ENCODE data around the gene F8.
"Not testable (repeated sequence)": the region's sequence is repeated elsewhere in the genome, so short reads cannot be mapped to it uniquely, and the experiment has no call there.

The F8 gene

GRCh38 chrX:154885549-154885948 is 137.0 kb downstream of the F8 start:
- DNase-seq (ENCODE audit: low read depth in 2 of 2, low spot score in 1 of 2) = not testable (repeated sequence)

GRCh38 chrX:154885057-154885456 is 137.5 kb downstream of the F8 start:
- DNase-seq (ENCODE audit: low read depth in 2 of 2, low spot score in 1 of 2) = not testable (repeated sequence)

GRCh38 chrX:154884069-154884468 is 138.5 kb downstream of the F8 start:
- not testable (repeated sequence) for DNase-seq (ENCODE audit: low read depth in 2 of 2, low spot score in 1 of 2)

GRCh38 chrX:154873329-154873728 is 149.2 kb downstream of the F8 start:
- DNase-seq (ENCODE audit: low read depth in 2 of 2, low spot score in 1 of 2) = no peak

GRCh38 chrX:154868522-154868921 is 154.0 kb downstream of the F8 start:
- DNase-seq (ENCODE audit: low read depth in 2 of 2, low spot score in 1 of 2) = not testable (repeated sequence)

- no peak for DNase-seq (ENCODE audit: low read depth in 2 of 2, low spot score in 1 of 2)
Observed at GRCh38 chrX:154855256-154855655, 167.3 kb downstream of the F8 start.

GRCh38 chrX:154850957-154851611 is 171.4 kb downstream of the F8 start:
- DNase-seq (ENCODE audit: low read depth in 2 of 2, low spot score in 1 of 2) = no peak

- no peak for DNase-seq (ENCODE audit: low read depth in 2 of 2, low spot score in 1 of 2)
Observed at GRCh38 chrX:154840856-154841255, 181.7 kb downstream of the F8 start.

- DNase-seq (ENCODE audit: low read depth in 2 of 2, low spot score in 1 of 2) = no peak
Observed at GRCh38 chrX:154836163-154836562, 186.4 kb downstream of the F8 start.

- no peak for DNase-seq (ENCODE audit: low read depth in 2 of 2, low spot score in 1 of 2)
Observed at GRCh38 chrX:154834562-154834961, 188.0 kb downstream of the F8 start, which contains the start of gene SMIM9. Gene SMIM9 (minus strand): TSS chrX:154834662. CDS start chrX:154830856, 3,806 bp downstream.

GRCh38 chrX:154833746-154834274 is 188.7 kb downstream of the F8 start:
- DNase-seq (ENCODE audit: low read depth in 2 of 2, low spot score in 1 of 2) = no peak

GRCh38 chrX:154829926-154830442 is 192.5 kb downstream of the F8 start:
- DNase-seq (ENCODE audit: low read depth in 2 of 2, low spot score in 1 of 2) = no peak

- DNase-seq (ENCODE audit: low read depth in 2 of 2, low spot score in 1 of 2) = no peak
Observed at GRCh38 chrX:154829134-154829533, 193.4 kb downstream of the F8 start.

GRCh38 chrX:154828016-154828408 is 194.5 kb downstream of the F8 start:
- DNase-seq (ENCODE audit: low read depth in 2 of 2, low spot score in 1 of 2) = no peak

GRCh38 chrX:154827194-154828015 is 195.1 kb downstream of the F8 start:
- no peak for DNase-seq (ENCODE audit: low read depth in 2 of 2, low spot score in 1 of 2)

GRCh38 chrX:154825586-154825985 is 196.9 kb downstream of the F8 start:
- not testable (repeated sequence) for DNase-seq (ENCODE audit: low read depth in 2 of 2, low spot score in 1 of 2)

GRCh38 chrX:154824638-154825037 is 197.9 kb downstream of the F8 start:
- DNase-seq (ENCODE audit: low read depth in 2 of 2, low spot score in 1 of 2) = no peak

- DNase-seq (ENCODE audit: low read depth in 2 of 2, low spot score in 1 of 2) = no peak
Observed at GRCh38 chrX:154822029-154822428, 200.5 kb downstream of the F8 start.

GRCh38 chrX:154821523-154821922 is 201.0 kb downstream of the F8 start:
- no peak for DNase-seq (ENCODE audit: low read depth in 2 of 2, low spot score in 1 of 2)

GRCh38 chrX:154819771-154820341 is 202.7 kb downstream of the F8 start:
- no peak for DNase-seq (ENCODE audit: low read depth in 2 of 2, low spot score in 1 of 2)

GRCh38 chrX:154818916-154819770 is 203.4 kb downstream of the F8 start:
- no peak for DNase-seq (ENCODE audit: low read depth in 2 of 2, low spot score in 1 of 2)

Measured in stimulated activated CD8-positive, alpha-beta memory T cell treated with anti-CD3 and anti-CD28 coated beads, Interleukin-4, amount 100 ng/mL, for 1 hour (primary cell).